Measurements from ENCODE around the gene MRPL3.

- no peak for TF ChIP-seq CTCF (conservative IDR thresholded peaks at IDR 0.05 in 1 of 2, IDR thresholded peaks at IDR 0.05 in 1 of 2; ENCODE audit: extremely low read depth in 1 of 2, insufficient read depth in 1 of 2, low read depth in 1 of 2, low read length in 2 of 2)
- TF ChIP-seq EZH2 (IDR thresholded peaks at IDR 0.05; ENCODE audit: borderline replicate concordance, low read length), result no peak
These were observed 85.0 kb downstream of the MRPL3 start for GRCh38 chr3:131417751-131418150.
